Nucleus accumbens (tissue), 56 donors: Measurements from ENCODE around the gene C1orf185.
"Not testable (repeated sequence)": the region's sequence is repeated elsewhere in the genome, so short reads cannot be mapped to it uniquely, and the experiment has no call there.

Experiments used
- DNase-seq, 56 donors: peaks; one replicate each; lab custom pipeline; 2025; lab: John Stamatoyannopoulos, UW

Gene C1orf185

GRCh38 chr1:51131185-51131584, 29.2 kb downstream of the C1orf185 start:
- DNase-seq: no peak

- no peak for DNase-seq
Observed at GRCh38 chr1:51133045-51133444, 31.0 kb downstream of the C1orf185 start.

GRCh38 chr1:51137696-51138095, 35.7 kb downstream of the C1orf185 start:
- DNase-seq: not testable (repeated sequence)

GRCh38 chr1:51139474-51139873, 37.4 kb downstream of the C1orf185 start:
- no peak for DNase-seq

GRCh38 chr1:51147394-51147793, 45.4 kb downstream of the C1orf185 start:
- no peak for DNase-seq

- no peak for DNase-seq
Observed at GRCh38 chr1:51154776-51155175, 52.7 kb downstream of the C1orf185 start.

- no peak for DNase-seq
Observed at GRCh38 chr1:51156752-51157151, 54.7 kb downstream of the C1orf185 start.

GRCh38 chr1:51157395-51157794, 55.4 kb downstream of the C1orf185 start:
- DNase-seq: no peak

- DNase-seq: no peak
Observed at GRCh38 chr1:51158263-51158662, 56.2 kb downstream of the C1orf185 start.

- not testable (repeated sequence) for DNase-seq
Observed at GRCh38 chr1:51162560-51162959, 60.5 kb downstream of the C1orf185 start.

- DNase-seq: no peak
Observed at GRCh38 chr1:51165540-51165939, 63.5 kb downstream of the C1orf185 start.

GRCh38 chr1:51168266-51168845, 66.3 kb downstream of the C1orf185 start:
- no peak for DNase-seq

GRCh38 chr1:51168936-51169335, 66.9 kb downstream of the C1orf185 start:
- no peak for DNase-seq

- DNase-seq: no peak
Observed at GRCh38 chr1:51170342-51170741, 68.3 kb downstream of the C1orf185 start.

GRCh38 chr1:51172811-51173210, 70.8 kb downstream of the C1orf185 start:
- DNase-seq: no peak

- DNase-seq: no peak
Observed at GRCh38 chr1:51175278-51175677, 73.2 kb downstream of the C1orf185 start.

GRCh38 chr1:51177988-51178387, 76.0 kb downstream of the C1orf185 start:
- DNase-seq: not testable (repeated sequence)

- DNase-seq: no peak
Observed at GRCh38 chr1:51188230-51188629, 86.2 kb downstream of the C1orf185 start.

GRCh38 chr1:51189421-51190073, 87.5 kb downstream of the C1orf185 start:
- peak in 16 of 56 donors; percentile 0 to 40 (median 4) for DNase-seq

GRCh38 chr1:51190961-51191360, 88.9 kb downstream of the C1orf185 start:
- no peak for DNase-seq

- DNase-seq: peak in 39 of 56 donors; percentile 0 to 81 (median 18)
Observed at GRCh38 chr1:51192213-51192843, 90.3 kb downstream of the C1orf185 start.

GRCh38 chr1:51193564-51193963, 91.5 kb downstream of the C1orf185 start:
- DNase-seq: no peak
